Tibial nerve (tissue), 4 donors: ENCODE results near the gene CACNA1E. TPM values are rescaled to one million over a fixed set of nuclear protein-coding genes. Genes with fewer than 3 reads are reported as not detected.

Experiments
- DNase-seq, 2 donors: peaks; one replicate each; pipeline ENCODE4 v3.0.0-alpha.2; 2019; ENCODE audit warnings: low spot score in 2 of 2
- H3K27ac ChIP-seq, 4 donors: fragments of 200-600 bp; sonication (generic) in 3 of 4; one replicate each; pipeline ENCODE4 v1.5.1; 2017 to 2019; ENCODE audit warnings: mild to moderate bottlenecking in 1 of 4
- H3K27me3 ChIP-seq, 2 donors: fragments of 200-600 bp; sonication (generic) in 1 of 2; one replicate each; pipeline versions ENCODE4 v1.5.1 to v1.6.0; 2017 to 2019
- H3K36me3 ChIP-seq, 3 donors: fragments of 200-600 bp; sonication (generic); one replicate each; pipeline ENCODE4 v1.5.1; 2018 to 2019
- H3K4me1 ChIP-seq, 4 donors: fragments of 200-600 bp; sonication (generic) in 3 of 4; one replicate each; pipeline ENCODE4 v1.5.1; 2017 to 2019
- H3K4me3 ChIP-seq, 4 donors: fragments of 200-600 bp; sonication (generic) in 3 of 4; one replicate each; pipeline ENCODE4 v1.5.1; 2017 to 2019; ENCODE audit warnings: mild to moderate bottlenecking in 1 of 4, moderate library complexity in 1 of 4
- H3K9me3 ChIP-seq, 4 donors: fragments of 200-600 bp; sonication (generic) in 3 of 4; one replicate each; pipeline ENCODE4 v1.5.1; 2017 to 2019
- EP300 ChIP-seq, 2 donors: sonication (generic); formaldehyde crosslinking; IDR thresholded peaks; one replicate each; pipeline ENCODE4 v1.6.1; 2017; ENCODE audit warnings: antibody characterized with exemption in 2 of 2, mild to moderate bottlenecking in 1 of 2
- POLR2A ChIP-seq, 2 donors: fragments of 450-650 bp; IDR thresholded peaks; one replicate each; pipeline ENCODE4 v1.6.1; 2017; ENCODE audit warnings: antibody characterized with exemption in 2 of 2, mild to moderate bottlenecking in 2 of 2, moderate library complexity in 2 of 2
- WGBS, 2 donors: methylation state at CpG; one replicate each; pipeline ENCODE4 v1.1.5; 2018; 5-methylcytosine and 5-hydroxymethylcytosine counted together
- total RNA-seq, 4 donors: library from RNA; depleted of rRNA; stranded (reverse); fragments of >200 nt; gene quantifications; one replicate each; pipeline ENCODE4 v1.1.0, GENCODE V29; 2016
- TF ChIP-seq, protein P1 (sequence below), 5 experiments: fragments of 200-600 bp in 3 of 5; fragments of 450-650 bp in 2 of 5; sonication (generic) in 3 of 5; IDR thresholded peaks; one replicate each; pipeline ENCODE4 v1.5.1; 2016 to 2019; ENCODE audit warnings: antibody characterized with exemption in 5 of 5, mild to moderate bottlenecking in 3 of 5, moderate library complexity in 2 of 5

The CACNA1E gene
- total RNA-seq, 4 donors from 2014 or later = not detected

DNA sequence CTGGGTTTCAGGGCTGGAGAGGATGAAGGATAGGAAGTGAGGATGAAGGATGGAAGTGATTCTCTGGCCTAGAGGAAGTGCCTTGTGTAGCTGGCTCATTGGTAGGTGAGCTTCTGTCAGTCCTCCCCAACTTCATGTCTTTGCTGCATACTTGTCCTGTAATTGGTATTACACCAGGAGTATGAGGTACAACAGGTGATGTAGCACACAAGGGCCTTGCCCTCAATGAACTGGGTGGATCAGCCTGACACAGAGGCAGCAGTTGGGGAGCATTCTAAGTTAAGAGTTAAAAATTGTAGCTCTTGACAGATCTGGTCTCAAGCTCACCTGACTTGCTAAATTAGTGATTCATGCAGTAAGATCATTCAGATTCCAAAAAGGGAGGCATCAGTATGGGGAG lies 37.9 kb upstream of the CACNA1E start:
- H3K9me3 ChIP-seq = peaks cover 0 to 8% (median 0%) of the 10 kb centered on the region in 4 donors
- no peak overlapping the region for H3K27ac ChIP-seq
- H3K36me3 ChIP-seq = no peaks in the 10 kb centered on the region
- no peaks in the 10 kb centered on the region for H3K4me1 ChIP-seq
- no peak for TF ChIP-seq POLR2A (IDR thresholded peaks at IDR 0.05)
- no peak for TF ChIP-seq EP300 (IDR thresholded peaks at IDR 0.05)
- TF ChIP-seq, protein P1, sequence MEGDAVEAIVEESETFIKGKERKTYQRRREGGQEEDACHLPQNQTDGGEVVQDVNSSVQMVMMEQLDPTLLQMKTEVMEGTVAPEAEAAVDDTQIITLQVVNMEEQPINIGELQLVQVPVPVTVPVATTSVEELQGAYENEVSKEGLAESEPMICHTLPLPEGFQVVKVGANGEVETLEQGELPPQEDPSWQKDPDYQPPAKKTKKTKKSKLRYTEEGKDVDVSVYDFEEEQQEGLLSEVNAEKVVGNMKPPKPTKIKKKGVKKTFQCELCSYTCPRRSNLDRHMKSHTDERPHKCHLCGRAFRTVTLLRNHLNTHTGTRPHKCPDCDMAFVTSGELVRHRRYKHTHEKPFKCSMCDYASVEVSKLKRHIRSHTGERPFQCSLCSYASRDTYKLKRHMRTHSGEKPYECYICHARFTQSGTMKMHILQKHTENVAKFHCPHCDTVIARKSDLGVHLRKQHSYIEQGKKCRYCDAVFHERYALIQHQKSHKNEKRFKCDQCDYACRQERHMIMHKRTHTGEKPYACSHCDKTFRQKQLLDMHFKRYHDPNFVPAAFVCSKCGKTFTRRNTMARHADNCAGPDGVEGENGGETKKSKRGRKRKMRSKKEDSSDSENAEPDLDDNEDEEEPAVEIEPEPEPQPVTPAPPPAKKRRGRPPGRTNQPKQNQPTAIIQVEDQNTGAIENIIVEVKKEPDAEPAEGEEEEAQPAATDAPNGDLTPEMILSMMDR (IDR thresholded peaks at IDR 0.05) = no peak
- no peaks in the 10 kb centered on the region for H3K27me3 ChIP-seq
- H3K4me3 ChIP-seq = no peak overlapping the region
- no peak for DNase-seq

DNA sequence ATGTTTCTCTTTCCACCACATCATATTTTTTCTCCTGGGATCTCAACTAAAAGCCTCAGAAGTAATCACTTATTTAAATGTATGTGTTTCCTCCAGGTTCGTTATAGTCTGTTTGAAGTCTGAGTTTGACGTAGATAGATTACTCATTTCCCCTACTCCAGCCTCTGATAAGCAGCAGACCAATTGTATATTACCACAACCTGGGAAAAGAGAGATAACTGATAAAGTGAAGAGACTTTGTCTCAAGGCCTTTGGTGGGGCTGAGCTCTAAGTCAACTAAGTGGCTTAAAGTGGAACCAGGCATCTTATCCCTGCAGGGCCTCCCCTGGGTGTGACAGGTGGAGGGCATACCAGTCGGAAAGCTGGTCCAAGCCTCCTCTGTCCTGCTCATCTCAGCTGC lies 34.9 kb upstream of the CACNA1E start:
- Histone ChIP-seq H3K27ac (no peak overlapping the region), H3K27me3 (no peaks in the 10 kb centered on the region), H3K4me1 (no peaks in the 10 kb centered on the region), H3K4me3 (no peak overlapping the region), H3K36me3 (no peaks in the 10 kb centered on the region), H3K9me3 (peaks cover 0 to 8% (median 0%) of the 10 kb centered on the region in 4 donors)
- TF ChIP-seq EP300 (IDR thresholded peaks at IDR 0.05) = no peak
- TF ChIP-seq, protein P1 (IDR thresholded peaks at IDR 0.05) = no peak
- no peak for TF ChIP-seq POLR2A (IDR thresholded peaks at IDR 0.05)
- WGBS, 2 donors = 69 to 73% methylated on average over 3 of the region's 3 CpGs
- DNase-seq = no peak

DNA sequence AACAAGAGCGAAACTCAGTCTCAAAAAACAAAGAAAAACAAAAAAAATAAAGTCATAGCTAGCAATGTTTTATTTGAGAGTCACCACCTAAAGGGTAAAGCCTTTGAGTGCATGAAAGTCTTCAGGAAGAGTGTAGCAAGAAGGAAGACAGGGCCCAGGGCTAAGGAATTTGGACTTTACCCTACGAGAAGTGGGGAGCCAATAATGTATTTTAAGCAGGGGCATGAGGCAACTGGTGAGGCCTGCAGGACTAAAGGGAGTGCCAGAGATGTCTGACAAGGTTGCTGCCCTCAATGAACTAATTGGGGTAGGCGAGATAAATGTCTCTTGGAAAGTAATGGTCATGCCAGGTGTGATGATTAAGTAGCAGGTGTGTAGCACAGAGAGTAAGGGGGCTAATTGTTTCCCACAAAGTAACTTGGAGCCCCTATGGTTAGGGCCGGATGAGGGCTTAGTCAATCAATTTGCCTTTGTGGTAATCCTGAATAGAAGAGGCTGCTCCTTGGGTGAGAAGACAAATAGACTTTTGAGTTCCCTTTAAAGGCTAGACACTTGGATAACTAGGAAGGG lies 31.6 kb upstream of the CACNA1E start:
- no peaks in the 10 kb centered on the region for H3K4me1 ChIP-seq
- no peak overlapping the region for H3K27ac ChIP-seq
- H3K36me3 ChIP-seq = no peaks in the 10 kb centered on the region
- TF ChIP-seq, protein P1 (IDR thresholded peaks at IDR 0.05) = no peak
- TF ChIP-seq EP300 (IDR thresholded peaks at IDR 0.05) = no peak
- no peak for TF ChIP-seq POLR2A (IDR thresholded peaks at IDR 0.05)
- no peak overlapping the region for H3K4me3 ChIP-seq
- H3K27me3 ChIP-seq = no peaks in the 10 kb centered on the region
- WGBS, 2 donors = 72 to 75% methylated on average over 4 of the region's 4 CpGs
- peaks cover 0 to 14% (median 0%) of the 10 kb centered on the region in 4 donors for H3K9me3 ChIP-seq
- no peak for DNase-seq

DNA sequence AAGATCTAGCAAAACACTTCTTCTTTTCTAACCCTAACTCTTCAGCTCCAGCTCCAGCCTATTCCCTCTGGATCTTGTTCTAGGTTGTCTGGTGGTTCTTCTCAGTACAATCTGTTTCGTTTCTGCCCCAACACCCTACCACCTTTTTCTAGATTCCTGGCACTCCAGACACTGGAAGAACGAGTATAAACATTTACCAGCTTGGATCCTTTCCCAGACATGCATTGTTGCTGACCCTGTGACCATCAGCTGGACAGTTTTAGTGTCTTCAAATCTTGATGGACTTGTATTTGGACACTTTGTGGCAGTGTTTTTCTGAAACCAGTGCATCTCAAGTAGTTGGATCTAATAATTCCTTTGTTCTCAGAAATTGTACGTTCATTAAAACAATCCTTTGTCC lies 30.6 kb upstream of the CACNA1E start:
- no peaks in the 10 kb centered on the region for H3K27me3 ChIP-seq
- H3K4me1 ChIP-seq = no peaks in the 10 kb centered on the region
- 45 to 52% methylated on average over 3 of the region's 3 CpGs for whole genome bisulfite sequencing, 2 donors
- H3K9me3 ChIP-seq = peaks cover 0 to 18% (median 0%) of the 10 kb centered on the region in 4 donors
- no peak overlapping the region for H3K27ac ChIP-seq
- TF ChIP-seq, protein P1 (IDR thresholded peaks at IDR 0.05) = no peak
- TF ChIP-seq POLR2A (IDR thresholded peaks at IDR 0.05) = no peak
- TF ChIP-seq EP300 (IDR thresholded peaks at IDR 0.05) = no peak
- no peaks in the 10 kb centered on the region for H3K36me3 ChIP-seq
- no peak for DNase-seq
- no peak overlapping the region for H3K4me3 ChIP-seq

DNA sequence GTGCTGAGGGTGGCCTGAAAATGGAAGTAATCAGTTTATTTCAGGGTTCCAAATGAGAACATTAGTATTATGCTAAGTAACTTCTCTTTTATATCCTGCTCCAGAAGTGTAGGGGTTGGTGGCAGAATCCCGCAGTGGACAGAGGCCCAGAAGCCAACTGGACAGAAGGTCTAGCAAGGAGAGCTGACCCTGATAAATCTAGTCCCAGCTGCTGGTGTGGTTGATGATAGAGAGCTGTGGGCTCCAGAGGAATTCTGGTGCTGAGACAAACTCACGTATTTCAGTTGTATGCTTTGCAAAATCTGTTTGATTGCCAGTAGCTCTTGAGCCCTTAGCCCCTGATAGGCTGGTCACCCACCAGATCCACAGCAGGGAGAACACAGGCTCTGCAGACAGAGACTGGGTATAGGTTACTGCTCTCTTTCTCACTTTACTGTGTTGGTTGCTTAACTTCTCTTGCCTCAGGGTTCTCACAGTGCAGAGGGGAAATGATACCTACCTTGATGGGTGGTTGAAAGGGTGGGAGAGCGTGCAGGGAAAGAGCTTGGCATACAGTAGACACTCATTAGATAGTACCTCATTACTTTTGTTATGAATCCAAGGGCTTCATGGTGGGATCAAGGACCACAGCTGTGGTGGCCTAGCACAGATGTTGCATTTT lies 29.6 kb upstream of the CACNA1E start:
- DNase-seq = no peak
- Histone ChIP-seq H3K4me1 (no peaks in the 10 kb centered on the region), H3K9me3 (peaks cover 0 to 17% (median 0%) of the 10 kb centered on the region in 4 donors), H3K36me3 (no peaks in the 10 kb centered on the region), H3K27me3 (no peaks in the 10 kb centered on the region), H3K27ac (no peak overlapping the region), H3K4me3 (no peak overlapping the region)
- 72 to 82% methylated on average over 3 of the region's 3 CpGs for WGBS, 2 donors
- TF ChIP-seq EP300 (IDR thresholded peaks at IDR 0.05) (no peak), POLR2A (IDR thresholded peaks at IDR 0.05) (no peak)
- TF ChIP-seq, protein P1 (IDR thresholded peaks at IDR 0.05) = no peak
